GM12874 (cell line): ENCODE results near the gene MYO1A.

ENCODE experiments used
- CTCF ChIP-seq: IDR thresholded peaks from 2 replicates; pipeline ENCODE4 v1.5.1; 2011; ENCODE audit warnings: low read depth, mild to moderate bottlenecking, control low read depth, low read length, moderate library complexity; ENCODE audit not compliant: insufficient read depth

MYO1A gene

GRCh38 chr12:57011438-57012424 is 38.2 kb downstream of the MYO1A start:
- no peak for TF ChIP-seq CTCF

- TF ChIP-seq CTCF = no peak
These were observed 39.2 kb downstream of the MYO1A start for GRCh38 chr12:57010627-57011247.

- no peak for TF ChIP-seq CTCF
These were observed 39.8 kb downstream of the MYO1A start for GRCh38 chr12:57009949-57010626.

GRCh38 chr12:57008178-57008577 is 41.8 kb downstream of the MYO1A start:
- TF ChIP-seq CTCF = peak; percentile 63

GRCh38 chr12:57006809-57007475 is 43.0 kb downstream of the MYO1A start:
- no peak for TF ChIP-seq CTCF

- TF ChIP-seq CTCF = peak; percentile 72
These were observed 43.7 kb downstream of the MYO1A start, which contains the start of gene ZBTB39 for GRCh38 chr12:57005980-57006808. TSS of gene ZBTB39 (minus strand) at chr12:57006546. CDS start at chr12:57004917, 1,629 bp downstream.
